ENCODE data around the gene MEF2B. TPM values are rescaled to one million over a fixed set of nuclear protein-coding genes. Genes with fewer than 3 reads are reported as not detected.

The MEF2B gene
- total and polyA plus RNA-seq, 2 experiments from 2014 or later = 7.4 to 8.3 TPM

DNA sequence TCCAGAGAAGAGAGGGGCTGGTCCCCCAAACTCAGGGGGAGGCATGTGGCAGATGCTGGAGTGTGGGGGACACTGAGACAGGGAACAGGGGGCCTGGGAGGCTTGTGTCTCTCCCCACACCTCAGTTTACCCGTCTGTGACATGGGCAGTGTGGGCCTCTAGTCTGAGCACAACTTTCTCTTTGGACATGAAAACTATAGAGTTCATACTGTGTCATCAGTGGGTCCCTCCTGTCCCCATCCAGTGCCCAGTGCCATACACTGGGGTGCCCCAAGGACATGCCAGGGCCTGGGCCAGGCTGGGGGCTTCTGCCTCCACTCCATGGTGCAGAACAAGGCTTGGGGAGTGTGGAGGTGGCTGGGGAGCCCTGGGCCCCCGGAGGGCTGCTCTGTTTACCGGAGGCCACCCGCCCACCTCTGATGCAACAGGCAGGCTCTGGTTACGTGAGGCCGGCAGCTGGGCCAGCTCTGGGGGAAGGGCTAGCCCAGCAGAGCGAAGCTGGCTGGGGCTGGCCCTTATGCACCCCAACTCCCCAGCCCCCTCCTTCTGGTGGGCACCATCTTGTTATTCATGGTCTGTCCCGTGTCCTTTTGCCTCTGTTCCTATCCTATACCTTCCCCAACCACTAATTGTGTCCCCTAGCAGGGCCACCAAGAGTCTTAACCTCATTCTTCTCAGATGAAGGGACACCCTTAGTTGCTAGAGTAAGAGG, 1.9 kb upstream of the MEF2B start:
- DNase-seq (ENCODE audit: low spot score) (peak; percentile 61), ATAC-seq (peak; percentile 18)
- H3F3A ChIP-seq (replicated peaks; ENCODE audit: low read depth) = peaks cover 12% of the 10 kb centered on the region; the same call in 1 of the 2 replicates
- Mint-ChIP-seq H3K27ac (peak overlapping the region; percentile 27; the same call in 1 of the 2 replicates), H3K4me3 (no peak overlapping the region; the same call in 2 of the 3 replicates), H3K27me3 (ENCODE audit: insufficient read depth, low read depth, poor library complexity) (peaks cover 31% of the 10 kb centered on the region), H3K4me1 (peaks cover 25% of the 10 kb centered on the region), H3K9me3 (no peaks in the 10 kb centered on the region), H3K36me3 (ENCODE audit: low read depth) (no peaks in the 10 kb centered on the region; the same call in 2 of the 3 replicates)
- TF ChIP-seq, protein P1, sequence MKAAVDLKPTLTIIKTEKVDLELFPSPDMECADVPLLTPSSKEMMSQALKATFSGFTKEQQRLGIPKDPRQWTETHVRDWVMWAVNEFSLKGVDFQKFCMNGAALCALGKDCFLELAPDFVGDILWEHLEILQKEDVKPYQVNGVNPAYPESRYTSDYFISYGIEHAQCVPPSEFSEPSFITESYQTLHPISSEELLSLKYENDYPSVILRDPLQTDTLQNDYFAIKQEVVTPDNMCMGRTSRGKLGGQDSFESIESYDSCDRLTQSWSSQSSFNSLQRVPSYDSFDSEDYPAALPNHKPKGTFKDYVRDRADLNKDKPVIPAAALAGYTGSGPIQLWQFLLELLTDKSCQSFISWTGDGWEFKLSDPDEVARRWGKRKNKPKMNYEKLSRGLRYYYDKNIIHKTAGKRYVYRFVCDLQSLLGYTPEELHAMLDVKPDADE (IDR thresholded peaks at IDR 0.05) = no peak
- TF ChIP-seq EZH2phosphoT487 (IDR thresholded peaks at IDR 0.05; ENCODE audit: unreplicated experiment) (no peak), JUNB (IDR thresholded peaks at IDR 0.05; ENCODE audit: unreplicated experiment) (no peak), POLR2AphosphoS5 (IDR thresholded peaks at IDR 0.05; ENCODE audit: low read depth) (0 out of 2 replicates have a peak, but pooled peaks have one; percentile 44)
- H3K4me2 ChIP-seq = peak overlapping the region; percentile 70; the same call in 1 of the 2 replicates
- no peaks in the 10 kb centered on the region for H4K20me1 ChIP-seq (replicated peaks; ENCODE audit: insufficient read depth)
- peaks cover 28% of the 10 kb centered on the region for H3K27me3 ChIP-seq (ENCODE audit: insufficient read depth)
- H3K36me3 ChIP-seq (ENCODE audit: insufficient read depth) = no peaks in the 10 kb centered on the region
- no peak overlapping the region for H2AFZ ChIP-seq
- H3K79me2 ChIP-seq (replicated peaks; ENCODE audit: insufficient read depth) = no peaks in the 10 kb centered on the region
- H3K4me3 ChIP-seq = no peak overlapping the region
- peaks cover 16% of the 10 kb centered on the region for H3K4me1 ChIP-seq (ENCODE audit: insufficient read depth)
- peak overlapping the region; percentile 76; the same call in 1 of the 2 replicates for H3K27ac ChIP-seq (ENCODE audit: low read depth)
- no peaks in the 10 kb centered on the region for H3K9me2 ChIP-seq (ENCODE audit: insufficient read depth)

- Mint-ChIP-seq H3K27ac (no peak overlapping the region), H3K4me3 (peak overlapping the region; percentile 72)
- H3K4me2 ChIP-seq = peak overlapping the region; percentile 79
Measured at GRCh38 chr19:19170873-19171672, 1.0 kb upstream of the MEF2B start.

More at GRCh38 chr19:19170873-19171672, 1.0 kb upstream of the MEF2B start:
- Histone ChIP-seq H3K4me3 (peak overlapping the region; percentile 64), H3K79me2 (replicated peaks; ENCODE audit: insufficient read depth) (no peaks in the 10 kb centered on the region), H3F3A (replicated peaks; ENCODE audit: low read depth) (peaks cover 12% of the 10 kb centered on the region; the same call in 1 of the 2 replicates), H3K4me1 (ENCODE audit: insufficient read depth) (peaks cover 16% of the 10 kb centered on the region), H3K27me3 (ENCODE audit: insufficient read depth) (peaks cover 28% of the 10 kb centered on the region), H3K27ac (ENCODE audit: low read depth) (no peak overlapping the region), H3K9me2 (ENCODE audit: insufficient read depth) (no peaks in the 10 kb centered on the region), H4K20me1 (replicated peaks; ENCODE audit: insufficient read depth) (no peaks in the 10 kb centered on the region), H2AFZ (peak overlapping the region; percentile 81; the same call in 1 of the 2 replicates), H3K36me3 (ENCODE audit: insufficient read depth) (no peaks in the 10 kb centered on the region)
- Mint-ChIP-seq H3K27me3 (ENCODE audit: insufficient read depth, low read depth, poor library complexity) (peaks cover 31% of the 10 kb centered on the region), H3K36me3 (ENCODE audit: low read depth) (no peaks in the 10 kb centered on the region; the same call in 2 of the 3 replicates), H3K4me1 (peaks cover 25% of the 10 kb centered on the region), H3K9me3 (no peaks in the 10 kb centered on the region)
- DNase-seq (ENCODE audit: low spot score) = no peak
- ATAC-seq = no peak
- TF ChIP-seq, protein P1 (IDR thresholded peaks at IDR 0.05) = no peak
- TF ChIP-seq STAT1 (IDR thresholded peaks at IDR 0.05; ENCODE audit: unreplicated experiment) = no peak
- no peak for TF ChIP-seq JUNB (IDR thresholded peaks at IDR 0.05; ENCODE audit: unreplicated experiment)
- no peak for TF ChIP-seq EZH2 (IDR thresholded peaks at IDR 0.05; ENCODE audit: low read depth, unreplicated experiment)
- TF ChIP-seq, protein P2, sequence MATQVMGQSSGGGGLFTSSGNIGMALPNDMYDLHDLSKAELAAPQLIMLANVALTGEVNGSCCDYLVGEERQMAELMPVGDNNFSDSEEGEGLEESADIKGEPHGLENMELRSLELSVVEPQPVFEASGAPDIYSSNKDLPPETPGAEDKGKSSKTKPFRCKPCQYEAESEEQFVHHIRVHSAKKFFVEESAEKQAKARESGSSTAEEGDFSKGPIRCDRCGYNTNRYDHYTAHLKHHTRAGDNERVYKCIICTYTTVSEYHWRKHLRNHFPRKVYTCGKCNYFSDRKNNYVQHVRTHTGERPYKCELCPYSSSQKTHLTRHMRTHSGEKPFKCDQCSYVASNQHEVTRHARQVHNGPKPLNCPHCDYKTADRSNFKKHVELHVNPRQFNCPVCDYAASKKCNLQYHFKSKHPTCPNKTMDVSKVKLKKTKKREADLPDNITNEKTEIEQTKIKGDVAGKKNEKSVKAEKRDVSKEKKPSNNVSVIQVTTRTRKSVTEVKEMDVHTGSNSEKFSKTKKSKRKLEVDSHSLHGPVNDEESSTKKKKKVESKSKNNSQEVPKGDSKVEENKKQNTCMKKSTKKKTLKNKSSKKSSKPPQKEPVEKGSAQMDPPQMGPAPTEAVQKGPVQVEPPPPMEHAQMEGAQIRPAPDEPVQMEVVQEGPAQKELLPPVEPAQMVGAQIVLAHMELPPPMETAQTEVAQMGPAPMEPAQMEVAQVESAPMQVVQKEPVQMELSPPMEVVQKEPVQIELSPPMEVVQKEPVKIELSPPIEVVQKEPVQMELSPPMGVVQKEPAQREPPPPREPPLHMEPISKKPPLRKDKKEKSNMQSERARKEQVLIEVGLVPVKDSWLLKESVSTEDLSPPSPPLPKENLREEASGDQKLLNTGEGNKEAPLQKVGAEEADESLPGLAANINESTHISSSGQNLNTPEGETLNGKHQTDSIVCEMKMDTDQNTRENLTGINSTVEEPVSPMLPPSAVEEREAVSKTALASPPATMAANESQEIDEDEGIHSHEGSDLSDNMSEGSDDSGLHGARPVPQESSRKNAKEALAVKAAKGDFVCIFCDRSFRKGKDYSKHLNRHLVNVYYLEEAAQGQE (IDR thresholded peaks at IDR 0.05; ENCODE audit: unreplicated experiment) = no peak
